NT2/D1 (cell line): ENCODE measurements around the gene MARK3.

ENCODE experiments used
- DNase-seq: peaks from one replicate; pipeline ENCODE4 v3.0.0-alpha.2; 2011; ENCODE audit warnings: low read depth, low spot score
- H3K27me3 ChIP-seq: 2 replicates; pipeline ENCODE4 v1.6.0; 2011; ENCODE audit warnings: mild to moderate bottlenecking; ENCODE audit not compliant: insufficient read length, insufficient read depth
- H3K36me3 ChIP-seq: 2 replicates; pipeline ENCODE4 v1.6.1; 2011; ENCODE audit warnings: mild to moderate bottlenecking, low read length, mixed read lengths; ENCODE audit not compliant: insufficient read depth, insufficient read length
- H3K4me1 ChIP-seq: 2 replicates; pipeline ENCODE4 v1.5.1; 2011; ENCODE audit not compliant: insufficient read depth, insufficient read length
- H3K4me3 ChIP-seq: 2 replicates; pipeline ENCODE4 v1.5.1; 2011; ENCODE audit warnings: low read depth; ENCODE audit not compliant: insufficient read length
- H3K9ac ChIP-seq: 2 replicates; pipeline ENCODE4 v1.6.0; 2011; ENCODE audit warnings: low read depth; ENCODE audit not compliant: insufficient read length
- H3K9me3 ChIP-seq: 2 replicates; pipeline ENCODE4 v1.5.1; 2011; ENCODE audit warnings: mild to moderate bottlenecking, low read length; ENCODE audit not compliant: insufficient read depth
- SUZ12 ChIP-seq: IDR thresholded peaks from 2 replicates; pipeline ENCODE4 v1.6.1; 2011; ENCODE audit not compliant: insufficient read length, insufficient read depth; ENCODE audit errors: extremely low read depth
- YY1 ChIP-seq: IDR thresholded peaks from 2 replicates; pipeline ENCODE4 v1.6.1; 2011; ENCODE audit not compliant: insufficient read length, insufficient read depth
- ZNF274 ChIP-seq: IDR thresholded peaks from 2 replicates; pipeline ENCODE4 v1.6.1; 2011; ENCODE audit warnings: mild to moderate bottlenecking, low read depth, low read length

MARK3 gene

GRCh38 chr14:103398427-103399195 is 13.4 kb downstream of the MARK3 start:
- H3K36me3 ChIP-seq: no peaks in the 10 kb centered on the region
- H3K9ac ChIP-seq: no peak overlapping the region
- TF ChIP-seq YY1: no peak
- TF ChIP-seq ZNF274: no peak
- TF ChIP-seq SUZ12: no peak
- DNase-seq: no peak
- H3K4me3 ChIP-seq: no peak overlapping the region
- H3K9me3 ChIP-seq: no peaks in the 10 kb centered on the region
- H3K27me3 ChIP-seq: no peaks in the 10 kb centered on the region
- H3K4me1 ChIP-seq: no peaks in the 10 kb centered on the region

GRCh38 chr14:103400537-103400936 is 15.3 kb downstream of the MARK3 start:
- H3K27me3 ChIP-seq: no peaks in the 10 kb centered on the region
- H3K9me3 ChIP-seq: no peaks in the 10 kb centered on the region
- TF ChIP-seq SUZ12: no peak
- TF ChIP-seq ZNF274: no peak
- no peak for TF ChIP-seq YY1
- no peaks in the 10 kb centered on the region for H3K4me1 ChIP-seq
- no peak for DNase-seq
- H3K9ac ChIP-seq: no peak overlapping the region
- H3K36me3 ChIP-seq: peaks cover 6% of the 10 kb centered on the region
- no peak overlapping the region for H3K4me3 ChIP-seq

GRCh38 chr14:103401223-103402214 is 16.3 kb downstream of the MARK3 start:
- H3K9me3 ChIP-seq: no peaks in the 10 kb centered on the region
- no peak overlapping the region for H3K9ac ChIP-seq
- no peak overlapping the region for H3K4me3 ChIP-seq
- TF ChIP-seq ZNF274 (no peak), YY1 (no peak)
- H3K36me3 ChIP-seq: peaks cover 10% of the 10 kb centered on the region
- H3K27me3 ChIP-seq: no peaks in the 10 kb centered on the region
- no peaks in the 10 kb centered on the region for H3K4me1 ChIP-seq
- DNase-seq: no peak

- no peak overlapping the region for H3K9ac ChIP-seq
- H3K27me3 ChIP-seq: no peaks in the 10 kb centered on the region
- H3K4me3 ChIP-seq: no peak overlapping the region
- DNase-seq: no peak
- TF ChIP-seq ZNF274: no peak
- no peak for TF ChIP-seq YY1
- no peak for TF ChIP-seq SUZ12
- H3K4me1 ChIP-seq: no peaks in the 10 kb centered on the region
- peaks cover 10% of the 10 kb centered on the region for H3K36me3 ChIP-seq
- no peaks in the 10 kb centered on the region for H3K9me3 ChIP-seq
Measured at GRCh38 chr14:103402695-103403094, 17.5 kb downstream of the MARK3 start.

- TF ChIP-seq SUZ12: no peak
- no peak for TF ChIP-seq ZNF274
- TF ChIP-seq YY1: no peak
- Histone ChIP-seq H3K4me3 (no peak overlapping the region), H3K9me3 (no peaks in the 10 kb centered on the region), H3K36me3 (peaks cover 13% of the 10 kb centered on the region), H3K27me3 (no peaks in the 10 kb centered on the region), H3K4me1 (no peaks in the 10 kb centered on the region), H3K9ac (no peak overlapping the region)
- DNase-seq: no peak
Measured at GRCh38 chr14:103404032-103404918, 19.1 kb downstream of the MARK3 start.

GRCh38 chr14:103404920-103405319 is 19.7 kb downstream of the MARK3 start:
- no peaks in the 10 kb centered on the region for H3K4me1 ChIP-seq
- no peaks in the 10 kb centered on the region for H3K9me3 ChIP-seq
- no peaks in the 10 kb centered on the region for H3K27me3 ChIP-seq
- TF ChIP-seq SUZ12 (no peak), YY1 (no peak), ZNF274 (no peak)
- DNase-seq: no peak
- H3K4me3 ChIP-seq: no peak overlapping the region
- peaks cover 13% of the 10 kb centered on the region for H3K36me3 ChIP-seq
- no peak overlapping the region for H3K9ac ChIP-seq
